OCI-LY7 (cell line): ENCODE data around the gene FIBP. TPM values are rescaled to one million over a fixed set of nuclear protein-coding genes. Genes with fewer than 3 reads are reported as not detected.
A peak's percentile ranks its signal among the peaks of the same experiment; 100 is the strongest.

Source experiments
- BruUV-seq: library from RNA; stranded (reverse); fragments of 400-500 nt; replicated peaks from 2 replicates; lab custom pipeline; 2021; lab: Mats Ljungman, UMichigan
- CTCF ChIA-PET: fragments of 300-600 bp; sonication (Branson Sonifier 250); formaldehyde crosslinking; loops from one replicate; lab custom pipeline; 2022; ENCODE audit warnings: antibody characterized with exemption; ENCODE audit not compliant: unreplicated experiment; lab: Charles Lee
- POLR2A ChIA-PET: fragments of 300-600 bp; sonication (Branson Sonifier 250); formaldehyde crosslinking; loops from one replicate; lab custom pipeline; 2022; ENCODE audit warnings: antibody characterized with exemption; lab: Charles Lee
- DNase-seq: peaks from one replicate; pipeline ENCODE4 v3.0.0-alpha.2; 2015; ENCODE audit warnings: low spot score
- H2AFZ ChIP-seq: fragments of 200-600 bp; sonication (generic), shearing (Covaris generic); 2 replicates; pipeline ENCODE4 v1.6.1; 2014; ENCODE audit warnings: mild to moderate bottlenecking, antibody characterized with exemption, low read length, moderate library complexity
- H3K27ac ChIP-seq: fragments of 200-600 bp; sonication (generic); 2 replicates; pipeline ENCODE4 v1.5.1; 2014; ENCODE audit warnings: mixed run types, low read depth, mild to moderate bottlenecking, moderate library complexity, low read length, inconsistent platforms; ENCODE audit not compliant: poor library complexity, severe bottlenecking
- H3K36me3 ChIP-seq: fragments of 200-600 bp; sonication (generic); 2 replicates; pipeline ENCODE4 v1.6.1; 2014; ENCODE audit warnings: mild to moderate bottlenecking, antibody characterized with exemption, low read length, moderate library complexity, mixed read lengths; ENCODE audit not compliant: insufficient read depth
- H3K4me1 ChIP-seq: fragments of 200-600 bp; sonication (generic); 2 replicates; pipeline ENCODE4 v1.5.1; 2014; ENCODE audit warnings: mild to moderate bottlenecking, low read length; ENCODE audit not compliant: insufficient read depth, poor library complexity, severe bottlenecking
- H3K4me2 ChIP-seq: fragments of 200-600 bp; sonication (generic); 2 replicates; pipeline ENCODE4 v1.6.1; 2014; ENCODE audit warnings: mild to moderate bottlenecking, low read length
- H3K4me3 ChIP-seq: fragments of 200-600 bp; sonication (generic); 2 replicates; pipeline ENCODE4 v1.5.1; 2014; ENCODE audit warnings: mild to moderate bottlenecking, low read depth, low read length; ENCODE audit not compliant: poor library complexity, severe bottlenecking
- H3K79me2 ChIP-seq: fragments of 200-600 bp; sonication (generic); 2 replicates; pipeline ENCODE4 v1.6.1; 2016; ENCODE audit warnings: low read depth, mild to moderate bottlenecking, low read length, moderate library complexity, mixed read lengths; ENCODE audit not compliant: insufficient read depth
- H3K9me2 ChIP-seq: fragments of 200-600 bp; sonication (generic); 2 replicates; pipeline ENCODE4 v1.6.1; 2016; ENCODE audit warnings: mild to moderate bottlenecking, low read length, mixed read lengths; ENCODE audit not compliant: insufficient read depth
- H3K9me3 ChIP-seq: fragments of 200-600 bp; sonication (generic); 2 replicates; pipeline ENCODE4 v1.6.1; 2014; ENCODE audit warnings: mild to moderate bottlenecking, mixed run types, low read length, mixed read lengths
- H4K20me1 ChIP-seq: fragments of 200-600 bp; sonication (generic); 2 replicates; pipeline ENCODE4 v1.6.1; 2014; ENCODE audit warnings: mild to moderate bottlenecking, antibody characterized with exemption, low read length, moderate library complexity, mixed read lengths; ENCODE audit not compliant: insufficient read depth
- EZH2phosphoT487 ChIP-seq: fragments of 200-600 bp; sonication (generic); IDR thresholded peaks from 2 replicates; pipeline ENCODE4 v1.6.1; 2018; ENCODE audit warnings: low read depth, borderline replicate concordance, mild to moderate bottlenecking, mixed run types, antibody characterized with exemption, low read length, moderate library complexity, mixed read lengths
- intact Hi-C: fragments of 100-400 bp; cut with micrococcal nuclease; formaldehyde crosslinking; loops from one replicate; pipeline ENCODE4 v1.10.0; 2022; ENCODE audit not compliant: unreplicated experiment
- total RNA-seq, 2 experiments: library from RNA; depleted of rRNA in 1 of 2; stranded (reverse); fragments of >200 nt in 1 of 2; shearing (Covaris generic) in 1 of 2; gene quantifications; 2 replicates each; pipeline ENCODE4 v1.2.3, GENCODE V29; 2014 to 2022
- TF ChIP-seq, protein P1 (sequence below): fragments of 200-600 bp; sonication (generic); conservative IDR thresholded peaks from 2 replicates; pipeline ENCODE4 v1.5.1; 2014; ENCODE audit warnings: mild to moderate bottlenecking, antibody characterized with exemption, low read length, moderate library complexity, mixed read lengths

The FIBP gene
- total RNA-seq, 2 experiments from 2014 or later: 97.3 to 184 TPM

DNA sequence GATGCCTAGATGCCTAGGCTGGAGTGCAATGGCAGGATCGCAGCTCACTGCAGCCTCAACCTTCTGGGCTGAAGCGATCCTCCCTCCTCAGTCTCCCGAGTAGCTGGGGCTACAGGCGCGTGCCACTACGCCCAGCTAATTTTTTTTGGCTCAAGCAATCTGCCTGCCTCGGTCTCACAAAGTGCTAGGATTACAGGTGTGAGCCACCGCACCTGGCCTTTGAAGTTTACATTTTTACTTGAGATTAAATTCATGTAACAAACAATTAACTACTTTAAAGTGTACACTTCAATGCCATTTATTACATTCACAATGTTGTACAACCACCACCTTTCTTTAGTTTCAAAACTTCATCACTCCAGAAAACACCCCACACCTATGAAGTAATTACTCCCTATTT, 15.4 kb upstream of the FIBP start:
- TF ChIP-seq EZH2phosphoT487: no peak
- TF ChIP-seq, protein P1, sequence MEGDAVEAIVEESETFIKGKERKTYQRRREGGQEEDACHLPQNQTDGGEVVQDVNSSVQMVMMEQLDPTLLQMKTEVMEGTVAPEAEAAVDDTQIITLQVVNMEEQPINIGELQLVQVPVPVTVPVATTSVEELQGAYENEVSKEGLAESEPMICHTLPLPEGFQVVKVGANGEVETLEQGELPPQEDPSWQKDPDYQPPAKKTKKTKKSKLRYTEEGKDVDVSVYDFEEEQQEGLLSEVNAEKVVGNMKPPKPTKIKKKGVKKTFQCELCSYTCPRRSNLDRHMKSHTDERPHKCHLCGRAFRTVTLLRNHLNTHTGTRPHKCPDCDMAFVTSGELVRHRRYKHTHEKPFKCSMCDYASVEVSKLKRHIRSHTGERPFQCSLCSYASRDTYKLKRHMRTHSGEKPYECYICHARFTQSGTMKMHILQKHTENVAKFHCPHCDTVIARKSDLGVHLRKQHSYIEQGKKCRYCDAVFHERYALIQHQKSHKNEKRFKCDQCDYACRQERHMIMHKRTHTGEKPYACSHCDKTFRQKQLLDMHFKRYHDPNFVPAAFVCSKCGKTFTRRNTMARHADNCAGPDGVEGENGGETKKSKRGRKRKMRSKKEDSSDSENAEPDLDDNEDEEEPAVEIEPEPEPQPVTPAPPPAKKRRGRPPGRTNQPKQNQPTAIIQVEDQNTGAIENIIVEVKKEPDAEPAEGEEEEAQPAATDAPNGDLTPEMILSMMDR: no peak
- no peak for DNase-seq
- CTCF ChIA-PET: no interaction called here
- Histone ChIP-seq H3K79me2 (no peaks in the 10 kb centered on the region), H3K4me1 (peaks cover 19% of the 10 kb centered on the region), H3K4me2 (no peak overlapping the region), H2AFZ (no peak overlapping the region), H4K20me1 (no peaks in the 10 kb centered on the region), H3K4me3 (no peak overlapping the region), H3K9me2 (no peaks in the 10 kb centered on the region), H3K36me3 (no peaks in the 10 kb centered on the region), H3K27ac (no peak overlapping the region), H3K9me3 (no peaks in the 10 kb centered on the region)
- POLR2A ChIA-PET: no interaction called here
- intact Hi-C loops: no loop called here
- BruUV-seq: no TSS peak

DNA sequence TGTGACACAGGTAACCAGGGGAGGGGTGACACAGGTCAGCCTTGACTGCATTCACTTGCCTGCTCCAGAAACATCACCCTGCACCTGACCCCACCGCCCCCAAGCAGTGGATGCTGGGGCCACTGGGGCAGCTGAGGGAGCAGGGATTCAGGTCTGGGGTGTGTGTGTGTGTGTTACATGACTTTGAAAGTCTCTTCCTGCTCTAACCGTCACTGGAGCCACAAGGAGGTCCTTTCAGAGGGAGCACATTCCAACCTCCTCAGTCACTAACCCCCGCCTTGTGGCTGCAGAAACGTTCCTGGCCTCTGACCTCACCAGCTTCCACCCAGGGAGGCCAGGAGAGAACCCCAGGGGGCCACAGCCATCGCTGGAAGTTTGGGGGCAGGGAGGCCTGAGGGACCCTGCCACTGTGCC, 14.8 kb upstream of the FIBP start:
- no peak overlapping the region for H3K4me3 ChIP-seq
- H3K4me2 ChIP-seq: no peak overlapping the region
- BruUV-seq: no TSS peak
- no peak overlapping the region for H2AFZ ChIP-seq
- TF ChIP-seq, protein P1: no peak
- TF ChIP-seq EZH2phosphoT487: no peak
- no peaks in the 10 kb centered on the region for H4K20me1 ChIP-seq
- H3K36me3 ChIP-seq: no peaks in the 10 kb centered on the region
- no peaks in the 10 kb centered on the region for H3K79me2 ChIP-seq
- no peak overlapping the region for H3K27ac ChIP-seq
- ChIA-PET POLR2A (no interaction called here), CTCF (no interaction called here)
- H3K4me1 ChIP-seq: peaks cover 20% of the 10 kb centered on the region
- no peak for DNase-seq
- H3K9me2 ChIP-seq: no peaks in the 10 kb centered on the region
- intact Hi-C loops: no loop called here
- no peaks in the 10 kb centered on the region for H3K9me3 ChIP-seq

DNA sequence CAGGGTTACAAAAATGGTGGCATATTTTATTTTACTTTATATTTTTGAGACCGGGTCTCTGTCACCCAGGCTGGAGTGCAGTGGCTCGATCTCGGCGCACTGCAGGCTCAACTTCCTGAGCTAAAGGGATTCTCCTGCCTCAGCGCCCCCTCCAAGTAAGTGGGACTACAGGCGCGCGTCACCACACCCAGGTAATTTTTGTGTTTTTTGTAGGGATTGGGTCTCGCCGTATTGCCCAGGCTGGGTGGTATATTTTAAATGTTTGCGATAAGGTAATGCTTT, 12.6 kb upstream of the FIBP start:
- Histone ChIP-seq H3K79me2 (no peaks in the 10 kb centered on the region), H4K20me1 (no peaks in the 10 kb centered on the region), H3K27ac (no peak overlapping the region), H3K9me2 (no peaks in the 10 kb centered on the region), H3K4me1 (peaks cover 20% of the 10 kb centered on the region), H3K36me3 (no peaks in the 10 kb centered on the region), H3K9me3 (no peaks in the 10 kb centered on the region), H3K4me3 (no peak overlapping the region), H2AFZ (no peak overlapping the region), H3K4me2 (peak overlapping the region; percentile 80)
- POLR2A ChIA-PET: interaction anchor here (0.8 to 2.3 kb wide), 4 partner anchors 9 to 15 kb away, joined by 3 to 5 read pairs (median 4); partner anchors contain the start of gene CCDC85B
- CTCF ChIA-PET: interaction anchor here (1.1 kb wide), 1 partner anchor 11 kb away, joined by 3 read pairs; the partner anchor contains the start of gene CCDC85B
- no peak for DNase-seq
- BruUV-seq: no TSS peak
- no peak for TF ChIP-seq EZH2phosphoT487
- TF ChIP-seq, protein P1: no peak
- intact Hi-C loops: loop anchor here (2.0 kb wide), 1 partner anchor 18 kb away; the partner anchor contains the start of genes C11orf68 and DRAP1
